Parathyroid adenoma (tissue), 2 donors: ENCODE results near the gene COPS9.

ENCODE experiments used
- H2AFZ ChIP-seq: fragments of 300-600 bp; sonication (generic); one replicate; pipeline ENCODE4 v1.7.0; 2017; ENCODE audit warnings: antibody characterized with exemption, mild to moderate bottlenecking
- H3K27ac ChIP-seq: fragments of 300-600 bp; sonication (generic); one replicate; pipeline ENCODE4 v1.7.0; 2017
- H3K27me3 ChIP-seq: fragments of 300-600 bp; sonication (generic); one replicate; pipeline ENCODE4 v1.7.0; 2017; ENCODE audit warnings: low read length; ENCODE audit not compliant: control insufficient read depth, insufficient read depth
- H3K36me3 ChIP-seq: fragments of 300-600 bp; sonication (generic); one replicate; pipeline ENCODE4 v1.7.0; 2017; ENCODE audit warnings: low read length; ENCODE audit not compliant: control insufficient read depth, insufficient read depth
- H3K4me1 ChIP-seq: fragments of 300-600 bp; sonication (generic); one replicate; pipeline ENCODE4 v1.7.0; 2017; ENCODE audit warnings: control low read depth
- H3K4me2 ChIP-seq: fragments of 300-600 bp; sonication (generic); one replicate; pipeline ENCODE4 v1.7.0; 2017; ENCODE audit warnings: low read length
- H3K4me3 ChIP-seq: fragments of 300-600 bp; sonication (generic); one replicate; pipeline ENCODE4 v1.7.0; 2017; ENCODE audit warnings: low read depth, low read length
- H3K79me2 ChIP-seq: fragments of 300-600 bp; sonication (generic); one replicate; pipeline ENCODE4 v1.7.0; 2017; ENCODE audit warnings: control low read depth
- H3K9ac ChIP-seq: fragments of 300-600 bp; sonication (generic); one replicate; pipeline ENCODE4 v1.7.0; 2017; ENCODE audit warnings: mild to moderate bottlenecking
- H3K9me3 ChIP-seq: fragments of 300-600 bp; sonication (generic); one replicate; pipeline ENCODE4 v1.7.0; 2017; ENCODE audit warnings: low read length; ENCODE audit not compliant: control insufficient read depth
- TF ChIP-seq, protein P1 (sequence below): fragments of 300-600 bp; sonication (generic); IDR thresholded peaks from one replicate; pipeline ENCODE4 v1.7.0; 2017; ENCODE audit warnings: antibody characterized with exemption, mild to moderate bottlenecking
- donor health status: primary hyperparathyroidism.

Gene COPS9

DNA sequence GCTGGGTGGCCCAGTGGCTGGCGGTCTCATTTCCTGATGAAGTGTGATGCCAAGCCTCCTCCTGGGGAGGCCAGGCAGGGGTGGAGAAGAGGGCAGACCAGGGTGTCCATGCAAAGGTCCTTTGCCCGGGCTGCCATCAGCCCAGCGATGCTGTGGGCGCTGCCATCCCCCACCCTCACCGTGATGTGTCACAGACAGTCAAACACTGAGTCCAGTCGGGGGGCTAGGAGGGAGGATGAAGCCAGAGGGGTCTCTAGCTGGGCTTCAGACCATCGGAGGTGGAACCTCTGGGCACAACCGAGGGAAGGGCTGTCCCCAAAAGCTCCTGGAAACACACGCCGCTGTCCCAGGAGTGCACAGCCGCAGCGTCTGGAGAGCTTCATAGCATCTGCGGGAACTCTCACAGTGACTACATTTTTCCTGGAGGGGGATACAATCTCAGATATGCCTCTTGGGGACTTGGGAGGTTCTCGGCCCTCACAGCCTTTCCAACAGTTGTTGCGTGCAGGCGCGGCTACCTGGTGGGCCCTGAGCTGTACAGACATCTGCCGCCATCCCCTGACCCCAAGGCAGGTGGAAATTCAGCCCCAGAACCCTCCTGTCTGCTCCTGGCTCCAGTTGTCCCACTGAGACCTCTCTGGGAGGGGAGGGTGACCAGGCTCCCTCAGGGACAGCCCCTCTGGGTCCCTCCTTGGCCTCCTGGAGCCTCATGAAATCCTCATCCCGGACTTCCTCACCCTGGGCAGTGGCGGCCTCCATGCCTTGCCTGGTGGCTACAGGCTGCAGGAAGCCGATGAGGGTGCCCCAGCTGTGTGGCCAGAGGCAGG, 30.9 kb upstream of the COPS9 start:
- no peaks in the 10 kb centered on the region for H3K79me2 ChIP-seq
- no peaks in the 10 kb centered on the region for H3K27me3 ChIP-seq
- no peak overlapping the region for H3K9ac ChIP-seq
- TF ChIP-seq, protein P1, sequence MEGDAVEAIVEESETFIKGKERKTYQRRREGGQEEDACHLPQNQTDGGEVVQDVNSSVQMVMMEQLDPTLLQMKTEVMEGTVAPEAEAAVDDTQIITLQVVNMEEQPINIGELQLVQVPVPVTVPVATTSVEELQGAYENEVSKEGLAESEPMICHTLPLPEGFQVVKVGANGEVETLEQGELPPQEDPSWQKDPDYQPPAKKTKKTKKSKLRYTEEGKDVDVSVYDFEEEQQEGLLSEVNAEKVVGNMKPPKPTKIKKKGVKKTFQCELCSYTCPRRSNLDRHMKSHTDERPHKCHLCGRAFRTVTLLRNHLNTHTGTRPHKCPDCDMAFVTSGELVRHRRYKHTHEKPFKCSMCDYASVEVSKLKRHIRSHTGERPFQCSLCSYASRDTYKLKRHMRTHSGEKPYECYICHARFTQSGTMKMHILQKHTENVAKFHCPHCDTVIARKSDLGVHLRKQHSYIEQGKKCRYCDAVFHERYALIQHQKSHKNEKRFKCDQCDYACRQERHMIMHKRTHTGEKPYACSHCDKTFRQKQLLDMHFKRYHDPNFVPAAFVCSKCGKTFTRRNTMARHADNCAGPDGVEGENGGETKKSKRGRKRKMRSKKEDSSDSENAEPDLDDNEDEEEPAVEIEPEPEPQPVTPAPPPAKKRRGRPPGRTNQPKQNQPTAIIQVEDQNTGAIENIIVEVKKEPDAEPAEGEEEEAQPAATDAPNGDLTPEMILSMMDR: no peak
- no peak overlapping the region for H3K4me2 ChIP-seq
- H3K4me3 ChIP-seq: no peak overlapping the region
- H3K9me3 ChIP-seq: no peaks in the 10 kb centered on the region
- H3K4me1 ChIP-seq: no peaks in the 10 kb centered on the region
- H2AFZ ChIP-seq: no peak overlapping the region
- no peak overlapping the region for H3K27ac ChIP-seq
- H3K36me3 ChIP-seq: no peaks in the 10 kb centered on the region

DNA sequence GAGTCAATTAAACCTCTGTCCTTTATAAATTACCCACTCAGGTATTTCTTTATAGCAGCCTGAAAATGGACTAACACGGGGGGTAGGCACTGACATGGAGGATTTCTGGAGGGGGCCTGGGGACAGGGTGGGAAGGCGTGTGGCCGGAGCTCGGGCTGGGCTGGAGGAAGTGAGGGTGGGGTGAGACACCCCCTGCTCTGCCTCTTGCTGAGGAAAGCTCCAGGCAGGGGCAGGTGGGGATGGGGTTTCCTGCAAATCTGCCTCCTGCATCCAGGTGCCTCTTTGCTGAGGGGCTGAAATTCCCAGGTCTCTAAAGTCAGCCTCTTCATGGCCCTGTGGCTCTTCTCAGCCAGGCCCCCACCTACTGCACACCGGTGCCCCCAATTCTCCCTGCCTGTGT, 30.1 kb upstream of the COPS9 start:
- Histone ChIP-seq H3K27me3 (no peaks in the 10 kb centered on the region), H3K4me2 (no peak overlapping the region), H3K36me3 (no peaks in the 10 kb centered on the region), H3K4me1 (no peaks in the 10 kb centered on the region), H3K27ac (no peak overlapping the region), H3K79me2 (no peaks in the 10 kb centered on the region), H3K9me3 (no peaks in the 10 kb centered on the region), H3K4me3 (no peak overlapping the region), H3K9ac (no peak overlapping the region), H2AFZ (no peak overlapping the region)
- TF ChIP-seq, protein P1: no peak

DNA sequence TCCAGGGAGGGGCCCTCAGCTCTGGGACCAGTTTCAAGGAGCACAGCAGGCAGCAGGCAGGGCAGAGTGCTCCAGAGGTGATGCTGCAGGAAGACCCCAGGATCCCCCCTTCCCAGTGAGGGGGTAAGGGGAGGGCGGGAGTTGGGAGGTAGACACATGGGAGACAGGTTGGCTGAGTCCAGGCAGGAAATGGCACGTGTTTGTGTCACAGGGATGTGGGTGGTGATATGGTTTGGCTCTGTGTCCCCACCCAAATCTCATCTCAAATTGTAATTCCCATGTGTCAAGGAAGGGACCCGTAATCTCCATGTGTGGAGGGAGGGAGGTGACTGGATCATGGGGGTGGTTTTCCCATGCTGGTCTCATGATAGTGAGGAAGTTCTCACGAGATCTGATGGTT, 29.6 kb upstream of the COPS9 start:
- H2AFZ ChIP-seq: no peak overlapping the region
- no peaks in the 10 kb centered on the region for H3K4me1 ChIP-seq
- no peak overlapping the region for H3K4me3 ChIP-seq
- H3K27ac ChIP-seq: no peak overlapping the region
- no peaks in the 10 kb centered on the region for H3K79me2 ChIP-seq
- H3K9ac ChIP-seq: no peak overlapping the region
- TF ChIP-seq, protein P1: no peak
- no peak overlapping the region for H3K4me2 ChIP-seq
- no peaks in the 10 kb centered on the region for H3K27me3 ChIP-seq
- H3K9me3 ChIP-seq: no peaks in the 10 kb centered on the region
- no peaks in the 10 kb centered on the region for H3K36me3 ChIP-seq

DNA sequence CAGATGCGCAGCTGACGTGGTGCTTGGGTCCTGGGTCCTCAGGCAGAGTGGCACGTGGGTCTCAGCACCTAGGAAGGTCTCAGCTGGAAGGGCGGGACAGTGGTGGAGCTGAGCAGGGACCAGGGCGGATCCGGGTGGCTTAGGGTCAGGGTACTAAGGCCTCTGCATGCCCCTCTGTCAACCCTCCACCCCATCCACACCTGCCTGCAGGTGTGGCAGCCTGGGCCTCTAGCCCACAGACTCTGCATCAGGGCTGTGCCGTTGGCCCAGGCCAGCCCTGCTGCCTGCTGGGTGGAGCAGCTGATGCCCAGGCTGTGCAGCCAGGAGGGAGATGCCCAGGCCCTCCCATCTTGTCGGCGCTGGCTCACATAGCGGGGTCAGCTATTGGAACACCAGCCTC, 28.9 kb upstream of the COPS9 start:
- no peak overlapping the region for H3K9ac ChIP-seq
- no peaks in the 10 kb centered on the region for H3K9me3 ChIP-seq
- TF ChIP-seq, protein P1: no peak
- H3K36me3 ChIP-seq: no peaks in the 10 kb centered on the region
- no peak overlapping the region for H3K4me2 ChIP-seq
- H3K27ac ChIP-seq: no peak overlapping the region
- H3K27me3 ChIP-seq: no peaks in the 10 kb centered on the region
- H3K4me1 ChIP-seq: no peaks in the 10 kb centered on the region
- no peak overlapping the region for H3K4me3 ChIP-seq
- no peaks in the 10 kb centered on the region for H3K79me2 ChIP-seq
- H2AFZ ChIP-seq: no peak overlapping the region

DNA sequence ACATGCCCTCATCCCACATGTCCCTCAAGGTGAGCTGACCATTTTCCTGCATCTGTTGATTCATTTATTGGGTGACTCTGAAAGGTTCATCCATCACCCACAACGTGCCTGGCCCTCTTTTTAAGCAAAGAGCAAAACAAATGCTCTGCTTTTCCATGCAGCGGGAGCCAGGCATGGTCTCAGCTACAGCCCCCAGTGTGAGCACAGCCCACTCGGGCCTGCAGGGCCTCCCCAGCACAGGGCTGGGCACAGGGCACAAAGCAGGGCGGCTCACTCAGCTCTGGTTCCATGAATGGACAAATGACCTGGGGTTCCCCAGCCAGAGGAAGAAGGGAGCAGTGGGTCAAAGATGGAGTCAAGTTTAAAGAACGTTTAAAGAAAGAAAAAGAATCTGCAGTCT, 28.5 kb upstream of the COPS9 start:
- TF ChIP-seq, protein P1: no peak
- Histone ChIP-seq H3K9ac (no peak overlapping the region), H2AFZ (no peak overlapping the region), H3K9me3 (no peaks in the 10 kb centered on the region), H3K4me1 (no peaks in the 10 kb centered on the region), H3K27me3 (no peaks in the 10 kb centered on the region), H3K4me3 (no peak overlapping the region), H3K4me2 (no peak overlapping the region), H3K27ac (no peak overlapping the region), H3K79me2 (no peaks in the 10 kb centered on the region), H3K36me3 (no peaks in the 10 kb centered on the region)
